Adrenal gland (tissue), 12 donors: Measurements from ENCODE around the gene HIC1. TPM values are rescaled to one million over a fixed set of nuclear protein-coding genes. Genes with fewer than 3 reads are reported as not detected.
"Not testable (repeated sequence)": the region's sequence is repeated elsewhere in the genome, so short reads cannot be mapped to it uniquely, and the experiment has no call there.

Source experiments
- DNase-seq, 7 donors: peaks; one replicate each; pipeline ENCODE4 v3.0.0-alpha.2; 2019 to 2020
- H3K27ac ChIP-seq, 5 donors: fragments of 200-600 bp; sonication (generic) in 4 of 5; 1 replicate in 3 of 5; 2 replicates in 2 of 5; pipeline versions ENCODE4 v1.5.1 to v1.8.0; 2016 to 2020; ENCODE audit warnings: mild to moderate bottlenecking in 1 of 5
- H3K27me3 ChIP-seq: fragments of 200-600 bp; 2 replicates; pipeline ENCODE4 v1.8.0; 2021
- H3K36me3 ChIP-seq, 2 donors: fragments of 200-600 bp; replicated peaks in 1 of 2; 1 replicate in 1 of 2; 2 replicates in 1 of 2; pipeline versions ENCODE4 v1.5.1 to v1.8.0; 2018 to 2022
- H3K4me1 ChIP-seq, 2 donors: fragments of 200-600 bp; replicated peaks in 1 of 2; 1 replicate in 1 of 2; 2 replicates in 1 of 2; pipeline versions ENCODE4 v1.5.1 to v1.8.0; 2018 to 2021
- H3K4me3 ChIP-seq, 4 donors: fragments of 200-600 bp; sonication (generic) in 3 of 4; one replicate each; pipeline ENCODE4 v1.5.1; 2016 to 2018
- H3K9me3 ChIP-seq, 3 donors: fragments of 200-600 bp; sonication (generic) in 1 of 3; replicated peaks in 1 of 3; 1 replicate in 2 of 3; 2 replicates in 1 of 3; pipeline versions ENCODE4 v1.5.1 to v1.8.0; 2016 to 2021
- POLR2A ChIP-seq, 2 donors: fragments of 450-650 bp; IDR thresholded peaks; one replicate each; pipeline ENCODE4 v1.6.1; 2017; ENCODE audit warnings: antibody characterized with exemption in 2 of 2, mild to moderate bottlenecking in 2 of 2, moderate library complexity in 1 of 2
- WGBS, 4 donors: extraction: QIAGEN DNeasy Blood & Tissue Kit in 2 of 4; methylation state at CpG; one replicate each; pipeline versions ENCODE4 v1.1.5 to v1.1.7; 2013 to 2017; 5-methylcytosine and 5-hydroxymethylcytosine counted together
- intact Hi-C, 2 donors: fragments of 100-400 bp; cut with DNase I; formaldehyde crosslinking; loops; one replicate each; pipeline versions ENCODE4 v1.14.1 to v1.15.0; 2022 to 2023
- polyA plus RNA-seq, 3 donors: library from polyadenylated mRNA; stranded (reverse); fragments of 200-250 nt in 2 of 3; fragments of 350-450 nt in 1 of 3; fragmentation: Illumina TruSeq in 1 of 3; extraction: RNeasy Lipid Tissue Mini Kit (QIAGEN cat#74804) in 1 of 3; gene quantifications; one replicate each; pipeline ENCODE4 v1.2.3, GENCODE V29; 2013 to 2014
- total RNA-seq, 9 donors: library from RNA; depleted of rRNA in 4 of 9; stranded (reverse); fragments of >200 nt in 4 of 9; fragments of 120-200 nt in 1 of 9; fragmentation: NEBNext Ultra II Directional in 1 of 9; extraction: Animal tissue kit (Norgen Biotek cat#: 25700) in 1 of 9; gene quantifications; one replicate each; pipeline versions ENCODE4 v1.1.0 to v1.2.4, GENCODE V29; 2013 to 2023
- TF ChIP-seq, protein P1 (sequence below), 6 experiments: fragments of 450-650 bp in 4 of 6; fragments of 200-600 bp in 2 of 6; sonication (generic) in 1 of 6; IDR thresholded peaks; 1 replicate in 5 of 6; 2 replicates in 1 of 6; pipeline versions ENCODE4 v1.5.1 to v1.8.0; 2016 to 2021; ENCODE audit warnings: antibody characterized with exemption in 6 of 6, mild to moderate bottlenecking in 2 of 6, moderate library complexity in 1 of 6
- donor health status: healthy with polysubstance abuse.
- donor health status: Bipolar disorder and iron deficiency.
- donor health status: DM: yes; HTN: yes; CAD: no.
- donor health status: DM: no; HTN: no; CAD: no.
- donor health status: DM: no; HTN: no; CAD: no.
- donor health status: DM: yes; HTN: yes; CAD: no.

HIC1 gene
- total and polyA plus RNA-seq, 12 donors = 0.92 to 61.8 (median 23.9) TPM

DNA sequence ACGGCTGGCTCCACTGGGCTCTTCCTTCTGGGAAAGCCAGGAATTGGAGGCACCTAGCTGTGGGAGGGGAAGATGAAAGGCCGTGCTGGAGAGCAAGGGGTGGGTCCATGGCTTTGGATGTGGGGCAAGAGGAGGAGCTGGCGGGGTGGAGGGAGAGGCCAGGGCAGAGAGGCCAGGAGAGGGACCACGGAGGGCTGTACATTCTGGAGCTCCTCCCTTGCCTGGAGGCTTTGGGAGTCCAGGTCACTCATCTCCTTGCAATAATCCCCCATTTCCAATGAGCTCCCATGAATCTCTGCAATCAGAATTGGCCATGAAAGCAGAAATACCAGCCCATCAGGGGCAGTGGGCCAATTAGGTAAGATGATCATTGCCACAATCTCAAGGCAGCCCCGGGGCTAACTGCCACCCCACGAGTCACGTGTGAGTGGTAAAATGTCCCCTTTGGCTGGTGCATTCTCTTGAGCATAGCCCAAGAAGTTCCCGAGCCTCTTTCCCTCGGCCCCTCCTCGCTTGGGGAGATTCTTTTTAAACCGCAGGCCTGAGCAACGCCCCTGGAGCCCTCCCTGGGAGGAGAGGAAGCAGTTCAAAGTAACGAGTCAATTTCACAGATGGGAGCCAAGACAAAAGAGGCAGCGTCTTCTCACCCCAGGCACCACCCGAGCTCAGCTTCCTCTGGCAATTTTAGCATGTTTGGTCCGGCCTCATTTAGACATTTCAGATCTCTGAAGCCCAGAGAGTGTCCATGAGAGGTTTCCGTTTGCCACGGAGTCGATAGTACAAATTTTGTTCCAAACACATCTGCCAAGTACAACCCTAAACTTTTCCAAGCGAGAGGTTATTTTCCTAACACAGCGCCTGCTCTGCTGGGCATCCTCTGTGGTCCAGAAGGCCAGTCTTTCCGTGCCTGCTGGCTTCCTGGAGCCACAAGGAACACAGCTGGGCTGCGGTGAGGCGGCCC lies 43.2 kb upstream of the HIC1 start:
- peak overlapping the region in 2 of 5 donors; percentile 28 to 41 for H3K27ac ChIP-seq
- TF ChIP-seq, protein P1, sequence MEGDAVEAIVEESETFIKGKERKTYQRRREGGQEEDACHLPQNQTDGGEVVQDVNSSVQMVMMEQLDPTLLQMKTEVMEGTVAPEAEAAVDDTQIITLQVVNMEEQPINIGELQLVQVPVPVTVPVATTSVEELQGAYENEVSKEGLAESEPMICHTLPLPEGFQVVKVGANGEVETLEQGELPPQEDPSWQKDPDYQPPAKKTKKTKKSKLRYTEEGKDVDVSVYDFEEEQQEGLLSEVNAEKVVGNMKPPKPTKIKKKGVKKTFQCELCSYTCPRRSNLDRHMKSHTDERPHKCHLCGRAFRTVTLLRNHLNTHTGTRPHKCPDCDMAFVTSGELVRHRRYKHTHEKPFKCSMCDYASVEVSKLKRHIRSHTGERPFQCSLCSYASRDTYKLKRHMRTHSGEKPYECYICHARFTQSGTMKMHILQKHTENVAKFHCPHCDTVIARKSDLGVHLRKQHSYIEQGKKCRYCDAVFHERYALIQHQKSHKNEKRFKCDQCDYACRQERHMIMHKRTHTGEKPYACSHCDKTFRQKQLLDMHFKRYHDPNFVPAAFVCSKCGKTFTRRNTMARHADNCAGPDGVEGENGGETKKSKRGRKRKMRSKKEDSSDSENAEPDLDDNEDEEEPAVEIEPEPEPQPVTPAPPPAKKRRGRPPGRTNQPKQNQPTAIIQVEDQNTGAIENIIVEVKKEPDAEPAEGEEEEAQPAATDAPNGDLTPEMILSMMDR (IDR thresholded peaks at IDR 0.05) = no peak
- no peak for TF ChIP-seq POLR2A (IDR thresholded peaks at IDR 0.05)
- DNase-seq = no peak
- H3K4me1 ChIP-seq = peaks cover 7 to 20% of the 10 kb centered on the region in 2 donors
- no peaks in the 10 kb centered on the region for H3K36me3 ChIP-seq
- H3K27me3 ChIP-seq = no peaks in the 10 kb centered on the region
- no peak overlapping the region for H3K4me3 ChIP-seq
- no peaks in the 10 kb centered on the region for H3K9me3 ChIP-seq
- intact Hi-C loops = no loop called here
- 56 to 70% (median 57%) methylated on average over 18 to 24 of the region's 24 CpGs for WGBS, 4 donors

DNA sequence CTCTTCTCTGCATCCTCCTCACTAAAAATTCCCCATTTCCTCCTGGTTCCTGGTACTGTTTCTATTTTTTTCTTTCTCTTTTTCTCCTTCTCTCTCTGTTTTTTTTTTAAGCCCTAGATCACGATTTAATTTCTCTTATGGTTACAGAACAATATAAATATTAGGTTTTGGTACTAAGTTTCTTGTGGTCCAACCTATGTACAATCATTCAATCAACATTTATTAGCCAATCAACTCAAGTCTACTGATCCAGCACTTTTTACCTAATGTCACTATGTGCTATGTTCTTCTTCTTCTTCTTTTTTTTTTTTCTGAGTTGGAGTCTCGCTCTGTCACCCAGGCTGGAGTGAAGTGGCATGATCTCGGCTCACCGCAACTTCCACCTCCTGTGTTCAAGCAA lies 42.4 kb upstream of the HIC1 start:
- intact Hi-C loops = no loop called here
- TF ChIP-seq, protein P1 (IDR thresholded peaks at IDR 0.05) = no peak
- no peak for TF ChIP-seq POLR2A (IDR thresholded peaks at IDR 0.05)
- H3K4me3 ChIP-seq = no peak overlapping the region
- peaks cover 2 to 18% of the 10 kb centered on the region in 2 donors for H3K4me1 ChIP-seq
- no peaks in the 10 kb centered on the region for H3K9me3 ChIP-seq
- DNase-seq = no peak
- H3K36me3 ChIP-seq = no peaks in the 10 kb centered on the region
- no peaks in the 10 kb centered on the region for H3K27me3 ChIP-seq
- peak overlapping the region in 2 of 5 donors; percentile 28 to 41 for H3K27ac ChIP-seq
- WGBS, 4 donors = 92 to 96% (median 93%) methylated on average over 4 of the region's 4 CpGs

DNA sequence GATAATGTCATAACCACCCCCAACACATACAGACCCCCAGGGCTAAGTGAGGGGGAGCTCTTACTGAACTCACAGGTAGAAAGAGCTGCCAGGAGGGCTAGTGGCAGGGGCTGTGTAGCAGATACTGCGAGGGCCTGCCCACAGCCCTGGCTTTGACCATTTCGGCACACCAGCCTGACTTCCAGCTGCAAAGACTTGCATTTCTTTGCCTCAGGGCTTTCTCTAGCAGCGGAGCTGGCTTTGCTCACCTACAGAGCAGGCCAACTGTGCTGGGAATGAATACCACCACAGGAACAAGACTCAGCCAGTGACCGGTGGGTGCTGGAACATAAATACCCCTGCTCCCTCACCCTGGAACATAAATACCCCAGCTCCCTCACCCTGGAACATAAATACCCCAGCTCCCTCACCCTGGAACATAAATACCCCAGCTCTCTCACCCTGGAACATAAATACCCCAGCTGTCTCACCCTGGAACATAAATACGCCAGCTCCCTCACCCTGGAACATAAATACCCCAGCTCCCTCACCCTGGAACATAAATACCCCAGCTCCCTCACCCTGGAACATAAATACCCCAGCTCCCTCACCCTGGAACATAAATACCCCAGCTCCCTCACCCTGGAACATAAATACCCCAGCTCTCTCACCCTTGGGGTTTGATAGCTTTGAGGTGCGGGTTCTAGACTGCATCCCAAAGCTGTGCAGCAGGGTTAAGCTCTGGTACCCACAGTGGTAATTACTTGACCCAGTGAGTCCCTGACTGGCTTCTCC lies 41.5 kb upstream of the HIC1 start:
- DNase-seq, H3K27me3 ChIP-seq, H3K9me3 ChIP-seq, intact Hi-C loops, H3K4me3 ChIP-seq, H3K36me3 ChIP-seq: not testable (repeated sequence)
- Histone ChIP-seq H3K4me1 (peaks cover 0 to 16% of the 10 kb centered on the region in 2 donors), H3K27ac (peak overlapping the region in 1 of 5 donors; percentile 10)
- WGBS, 4 donors = 93 to 97% (median 97%) methylated on average over 3 to 6 of the region's 6 CpGs

DNA sequence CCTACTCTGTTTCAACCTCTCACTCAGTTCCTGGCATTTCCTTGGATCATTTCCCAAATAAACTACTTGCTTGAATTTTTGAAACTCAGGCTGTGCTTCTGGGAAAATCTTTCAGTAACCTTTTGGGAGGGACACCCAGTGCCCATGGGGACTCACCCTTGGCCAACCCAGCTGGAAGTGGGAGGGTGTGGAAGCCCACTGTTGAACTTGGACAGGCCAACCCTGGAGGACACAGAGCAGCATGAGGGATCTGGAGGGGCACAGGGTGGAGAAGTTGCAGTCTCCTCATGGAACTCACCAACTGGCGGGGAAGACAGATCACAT lies 40.9 kb upstream of the HIC1 start:
- Histone ChIP-seq H3K9me3 (no peaks in the 10 kb centered on the region), H3K4me1 (peaks cover 0 to 16% of the 10 kb centered on the region in 2 donors), H3K27ac (no peak overlapping the region), H3K36me3 (no peaks in the 10 kb centered on the region), H3K27me3 (no peaks in the 10 kb centered on the region), H3K4me3 (no peak overlapping the region)
- intact Hi-C loops = no loop called here
- TF ChIP-seq, protein P1 (IDR thresholded peaks at IDR 0.05) = no peak
- TF ChIP-seq POLR2A (IDR thresholded peaks at IDR 0.05) = no peak
- DNase-seq = no peak
- WGBS, 4 donors = 94 to 100% (median 100%) methylated on average over 1 of the region's 1 CpG
